HG02798 (cell line): ENCODE measurements around the gene LCNL1.

Experiments used
- ATAC-seq: cut with Tn5 transposase; IDR thresholded peaks from one replicate; pipeline ENCODE4 v1.9.1; 2021; ENCODE audit warnings: mild to moderate bottlenecking; ENCODE audit not compliant: unreplicated experiment, poor library complexity

The LCNL1 gene

GRCh38 chr9:137007816-137008270 is 25.1 kb downstream of the LCNL1 start:
- ATAC-seq = no peak

- no peak for ATAC-seq
These were observed 25.5 kb downstream of the LCNL1 start for GRCh38 chr9:137008312-137008711.

GRCh38 chr9:137009217-137009616 is 26.4 kb downstream of the LCNL1 start:
- ATAC-seq = no peak

GRCh38 chr9:137009938-137010732 is 27.3 kb downstream of the LCNL1 start:
- ATAC-seq = no peak

DNA sequence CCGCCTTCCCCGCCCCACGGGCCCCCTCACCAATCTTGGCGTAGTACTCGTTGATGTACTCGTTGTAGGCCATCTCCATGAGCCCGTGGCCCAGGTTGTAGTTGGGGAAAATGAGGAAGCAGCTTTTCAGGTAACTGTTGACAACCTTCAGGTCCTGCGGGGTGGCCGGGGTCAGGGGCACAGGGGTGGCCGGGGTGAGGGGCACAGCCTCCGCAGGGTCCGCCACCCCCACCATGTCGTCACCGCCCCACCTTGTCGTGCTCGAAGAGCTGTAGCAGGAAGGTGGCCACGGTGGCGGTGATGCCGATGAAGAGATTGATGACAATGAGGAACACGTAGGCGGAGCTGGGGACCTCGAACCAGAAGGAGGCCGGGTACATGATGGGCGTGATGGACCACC is 28.4 kb downstream of the LCNL1 start:
- no peak for ATAC-seq

- no peak for ATAC-seq
These were observed 29.3 kb downstream of the LCNL1 start for GRCh38 chr9:137011907-137012675.

- ATAC-seq = no peak
These were observed 30.1 kb downstream of the LCNL1 start for GRCh38 chr9:137012694-137013570.

GRCh38 chr9:137013571-137013940 is 30.8 kb downstream of the LCNL1 start:
- no peak for ATAC-seq

DNA sequence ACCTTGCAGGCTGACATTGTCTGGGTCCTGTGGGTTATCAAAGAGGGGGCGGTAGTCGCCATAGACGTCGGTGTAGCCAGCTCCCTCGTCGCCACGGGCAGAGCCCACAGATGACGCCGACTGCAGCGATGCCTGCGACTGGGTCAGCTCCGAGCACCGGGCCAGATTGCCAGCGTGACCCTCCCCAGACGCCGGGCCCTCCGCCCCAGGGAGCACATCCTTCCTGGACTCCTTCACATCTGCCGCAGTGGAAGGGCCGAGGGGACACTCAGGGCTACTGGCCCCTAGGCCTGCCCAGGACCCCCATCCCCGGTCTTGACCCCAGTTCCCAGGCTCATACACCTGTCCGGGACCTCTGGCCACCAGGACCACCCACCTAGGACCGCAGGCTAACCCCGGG is 31.4 kb downstream of the LCNL1 start:
- no peak for ATAC-seq

GRCh38 chr9:137014776-137015539 is 32.2 kb downstream of the LCNL1 start:
- ATAC-seq = no peak

DNA sequence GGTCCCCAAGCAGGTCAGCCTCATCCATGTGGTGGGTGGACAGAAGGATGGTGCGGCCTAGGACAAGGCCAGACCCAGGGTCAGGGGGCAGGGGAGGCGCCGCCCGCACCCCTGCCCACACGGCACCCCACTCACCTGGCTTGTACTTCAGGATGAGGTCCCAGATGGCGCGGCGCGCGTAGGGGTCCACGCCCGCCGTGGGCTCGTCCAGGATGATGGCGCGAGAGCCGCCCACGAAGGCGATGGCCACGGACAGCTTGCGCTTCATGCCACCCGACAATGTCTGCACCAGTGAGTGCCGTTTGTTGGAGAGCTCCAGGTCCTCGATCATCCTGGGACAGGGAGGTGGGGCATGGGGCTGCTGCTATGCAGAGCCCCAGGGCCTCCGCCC is 32.7 kb downstream of the LCNL1 start:
- ATAC-seq = no peak

DNA sequence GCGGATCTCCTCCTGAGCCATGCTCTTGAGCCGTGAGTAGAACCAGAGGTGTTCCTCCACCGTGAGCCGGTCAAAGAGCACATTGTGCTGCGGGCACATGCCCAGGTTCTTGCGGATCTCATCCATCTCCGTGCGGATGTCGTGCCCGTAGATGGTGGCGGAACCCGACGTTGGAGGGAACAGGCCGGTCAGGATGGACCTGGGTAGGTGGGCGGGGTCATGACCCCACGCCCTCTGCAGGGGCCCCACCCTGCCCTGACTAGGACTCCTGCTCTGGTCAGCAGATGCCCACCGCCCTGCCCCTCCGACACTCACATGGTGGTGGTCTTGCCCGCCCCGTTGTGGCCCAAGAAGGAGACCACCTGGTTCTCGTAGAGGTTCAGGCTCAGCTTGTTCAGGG is 33.2 kb downstream of the LCNL1 start:
- no peak for ATAC-seq

DNA sequence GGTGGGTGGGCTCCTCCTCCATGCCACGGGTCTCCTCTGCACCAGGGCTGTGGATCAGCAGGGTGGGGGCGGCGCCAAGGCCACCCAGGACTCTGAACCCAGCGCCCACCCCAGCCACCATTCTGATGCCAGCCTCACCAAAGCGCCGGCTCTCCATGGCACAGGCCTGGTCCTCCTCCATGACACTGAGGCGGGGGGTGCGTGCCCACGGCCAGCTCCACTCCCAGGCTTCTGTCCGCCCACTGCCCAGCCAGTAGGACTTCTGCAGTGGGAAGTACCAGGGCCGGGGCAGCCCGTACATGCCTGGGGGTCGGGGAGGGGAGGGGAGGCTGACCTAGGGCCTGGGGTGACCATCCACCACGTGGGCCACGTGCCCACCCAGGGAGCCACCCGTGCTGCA is 33.6 kb downstream of the LCNL1 start:
- no peak for ATAC-seq

- ATAC-seq = no peak
These were observed 34.3 kb downstream of the LCNL1 start for GRCh38 chr9:137017071-137017470.

- no peak for ATAC-seq
These were observed 35.2 kb downstream of the LCNL1 start for GRCh38 chr9:137017791-137018497.

- ATAC-seq = no peak
These were observed 36.2 kb downstream of the LCNL1 start for GRCh38 chr9:137018761-137019559.

- no peak for ATAC-seq
These were observed 37.3 kb downstream of the LCNL1 start for GRCh38 chr9:137019891-137020683.
